Right ventricle myocardium superior (tissue), 1 donor: ENCODE results near the gene MLST8. TPM values are rescaled to one million over a fixed set of nuclear protein-coding genes. Genes with fewer than 3 reads are reported as not detected.

Experiments
- ATAC-seq: fragments of 200-7000 bp; cut with Tn5 transposase; one replicate; pipeline ENCODE4 v1.9.1; 2020; ENCODE audit warnings: mild to moderate bottlenecking; ENCODE audit not compliant: poor library complexity
- DNase-seq: peaks from one replicate; pipeline ENCODE4 v3.0.0-alpha.2; 2020
- intact Hi-C: fragments of 100-400 bp; cut with DNase I; formaldehyde crosslinking; loops from one replicate; pipeline ENCODE4 v1.11.2; 2022
- total RNA-seq: library from RNA; stranded (reverse); fragmentation: NEBNext Ultra II Directional; extraction: Animal tissue kit (Norgen Biotek cat#: 25700); gene quantifications from one replicate; pipeline ENCODE4 v1.2.1, GENCODE V29; 2021
- donor health status: DM: no; HTN: yes; CAD: no; lungs with severe emphysema.

Gene MLST8
- total RNA-seq, 1 donor from 2014 or later = 23.2 TPM

- ATAC-seq = no peak
- intact Hi-C loops = no loop called here
- DNase-seq = no peak
Observed at GRCh38 chr16:2213817-2214718, 8.8 kb downstream of the MLST8 start.

DNA sequence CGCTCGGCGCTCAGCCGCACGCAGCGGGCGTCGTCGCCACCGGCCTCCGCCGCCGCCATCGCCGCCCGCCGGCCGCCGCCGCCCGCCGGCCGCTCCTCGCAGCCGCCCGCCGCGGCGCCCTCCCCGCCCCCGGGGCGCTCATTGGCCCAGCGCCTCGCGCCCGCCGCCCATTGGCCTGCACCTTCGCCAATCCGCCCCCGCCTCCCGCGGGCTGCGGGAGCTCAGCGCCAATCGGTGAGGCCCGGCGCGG lies 9.4 kb downstream of the MLST8 start, which contains the start of gene PGP:
Gene PGP, minus strand, starts transcription at position 122 of the 250 bp plus-strand sequence. Its CDS starts 63 bp downstream, at position 59.
- intact Hi-C loops = no loop called here
- ATAC-seq (no peak), DNase-seq (no peak)

- no peak for DNase-seq
- ATAC-seq = no peak
- intact Hi-C loops = no loop called here
Observed at GRCh38 chr16:2216330-2216729, 11.1 kb downstream of the MLST8 start.

GRCh38 chr16:2223221-2223941 lies 18.1 kb downstream of the MLST8 start, which contains the start of gene E4F1:
Gene E4F1 (plus strand): TSS chr16:2223591. CDS start chr16:2223614, 23 bp downstream.
- DNase-seq (peak; percentile 100), ATAC-seq (peak; percentile 99)
- intact Hi-C loops = no loop called here

- intact Hi-C loops = no loop called here
- DNase-seq (no peak), ATAC-seq (peak; percentile 45)
Observed at GRCh38 chr16:2223942-2224486, 18.8 kb downstream of the MLST8 start.

DNA sequence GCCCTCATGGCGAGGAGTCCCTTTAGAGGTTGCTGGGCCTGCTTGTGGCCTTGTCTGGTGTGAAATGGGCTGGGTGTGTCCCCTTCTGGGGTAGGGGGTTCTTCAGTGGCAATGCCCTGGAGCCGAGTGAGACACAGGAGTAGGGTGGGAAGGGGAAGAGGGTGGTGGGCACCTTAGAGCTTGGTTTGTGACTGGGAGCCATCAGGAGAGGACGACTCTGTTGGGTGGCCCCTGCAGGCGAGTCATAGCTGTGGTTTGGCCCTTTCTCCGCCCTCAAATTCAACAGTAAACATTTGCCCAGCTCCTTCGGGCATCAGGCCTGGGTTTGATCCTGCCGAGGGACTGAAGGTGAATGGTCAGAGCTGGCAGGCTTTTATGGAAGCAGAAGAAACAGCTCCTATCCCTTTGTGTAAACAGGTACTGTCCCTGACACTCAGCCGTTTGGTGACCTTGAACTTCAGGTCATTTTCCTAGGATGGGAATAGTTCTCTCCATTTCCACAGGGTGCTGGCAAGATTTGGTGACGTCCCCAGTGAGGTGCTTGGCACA lies 21.1 kb downstream of the MLST8 start:
- intact Hi-C loops = no loop called here
- DNase-seq = no peak

DNA sequence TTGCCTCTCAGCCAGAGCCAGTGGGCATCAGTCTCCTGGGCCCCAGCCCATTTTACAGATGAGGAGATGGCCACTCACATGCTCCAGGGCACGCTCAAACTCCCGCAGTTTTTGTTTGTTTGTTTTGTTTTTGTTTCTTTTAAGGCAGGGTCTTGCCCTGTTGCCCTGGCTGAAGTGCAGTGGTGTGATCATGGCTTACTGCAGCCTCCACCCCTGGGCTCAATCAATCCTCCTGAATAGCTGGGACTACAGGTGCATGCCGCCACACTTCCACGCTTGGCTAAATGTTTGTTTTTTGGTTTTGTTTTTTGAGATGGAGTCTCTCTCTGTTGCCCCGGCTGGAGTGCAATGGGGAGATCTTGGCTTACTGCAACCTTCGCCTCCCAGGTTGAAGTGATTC lies 21.7 kb downstream of the MLST8 start:
- intact Hi-C loops = no loop called here
- ATAC-seq = no peak
- DNase-seq = no peak

More for the DNA sequence above, 21.1 kb downstream of the MLST8 start:
- no peak for ATAC-seq

- no peak for DNase-seq
- ATAC-seq = no peak
- intact Hi-C loops = no loop called here
Observed at GRCh38 chr16:2228161-2228824, 23.0 kb downstream of the MLST8 start.

GRCh38 chr16:2229091-2229490 lies 23.8 kb downstream of the MLST8 start:
- ATAC-seq = no peak
- intact Hi-C loops = no loop called here
- DNase-seq = no peak

DNA sequence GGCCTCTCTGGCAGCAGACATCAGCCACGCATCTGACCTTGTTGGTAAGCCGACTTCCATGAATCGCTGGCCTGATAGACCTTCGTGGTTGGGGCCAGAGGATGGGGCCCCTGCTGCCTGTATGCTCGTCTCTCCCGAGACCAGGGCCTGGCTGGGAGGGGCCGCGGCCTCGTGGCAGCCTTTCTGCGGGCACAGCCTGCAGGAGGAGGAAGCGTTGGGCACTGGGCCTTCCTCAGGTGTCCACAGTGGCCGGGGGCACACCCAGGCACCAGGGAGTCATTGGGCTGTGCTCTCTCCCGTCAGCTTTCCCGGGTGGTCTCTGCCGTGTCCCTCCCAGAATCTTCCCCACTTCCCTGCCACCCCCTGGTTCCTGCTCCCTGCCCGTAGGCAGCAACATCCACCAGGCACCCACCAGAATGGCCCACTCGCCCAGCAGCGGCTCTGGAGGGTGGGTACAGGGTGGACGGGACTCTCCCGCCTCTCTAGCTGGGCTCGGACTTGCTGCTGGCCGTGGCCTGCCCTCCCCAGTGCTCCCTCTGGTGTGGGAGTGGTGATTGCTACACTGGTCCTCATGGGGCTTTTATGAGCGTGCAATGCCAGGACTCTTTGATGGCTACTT lies 24.5 kb downstream of the MLST8 start:
- DNase-seq = no peak
- no peak for ATAC-seq
- intact Hi-C loops = no loop called here

DNA sequence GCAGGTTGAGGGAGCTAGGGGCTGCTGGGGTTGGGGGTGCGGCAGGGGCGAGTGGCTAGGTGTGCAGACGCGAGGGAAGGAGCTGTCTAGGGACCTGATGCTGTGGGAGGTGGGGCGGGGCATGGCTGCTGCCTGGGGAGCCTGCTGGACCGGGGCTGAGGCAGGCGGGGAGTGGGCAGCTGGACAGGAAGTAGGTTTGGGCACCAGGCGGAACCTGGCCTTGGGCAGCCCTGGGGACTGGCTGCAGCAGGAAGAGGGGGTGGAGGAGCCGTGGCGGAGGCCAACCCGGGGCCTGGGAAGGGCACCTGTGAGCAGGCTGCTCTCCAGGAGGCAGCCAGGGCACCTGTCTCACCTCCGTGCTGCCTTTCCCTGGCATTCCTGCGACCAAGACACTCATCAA lies 25.1 kb downstream of the MLST8 start:
- intact Hi-C loops = no loop called here
- no peak for ATAC-seq
- DNase-seq = no peak

DNA sequence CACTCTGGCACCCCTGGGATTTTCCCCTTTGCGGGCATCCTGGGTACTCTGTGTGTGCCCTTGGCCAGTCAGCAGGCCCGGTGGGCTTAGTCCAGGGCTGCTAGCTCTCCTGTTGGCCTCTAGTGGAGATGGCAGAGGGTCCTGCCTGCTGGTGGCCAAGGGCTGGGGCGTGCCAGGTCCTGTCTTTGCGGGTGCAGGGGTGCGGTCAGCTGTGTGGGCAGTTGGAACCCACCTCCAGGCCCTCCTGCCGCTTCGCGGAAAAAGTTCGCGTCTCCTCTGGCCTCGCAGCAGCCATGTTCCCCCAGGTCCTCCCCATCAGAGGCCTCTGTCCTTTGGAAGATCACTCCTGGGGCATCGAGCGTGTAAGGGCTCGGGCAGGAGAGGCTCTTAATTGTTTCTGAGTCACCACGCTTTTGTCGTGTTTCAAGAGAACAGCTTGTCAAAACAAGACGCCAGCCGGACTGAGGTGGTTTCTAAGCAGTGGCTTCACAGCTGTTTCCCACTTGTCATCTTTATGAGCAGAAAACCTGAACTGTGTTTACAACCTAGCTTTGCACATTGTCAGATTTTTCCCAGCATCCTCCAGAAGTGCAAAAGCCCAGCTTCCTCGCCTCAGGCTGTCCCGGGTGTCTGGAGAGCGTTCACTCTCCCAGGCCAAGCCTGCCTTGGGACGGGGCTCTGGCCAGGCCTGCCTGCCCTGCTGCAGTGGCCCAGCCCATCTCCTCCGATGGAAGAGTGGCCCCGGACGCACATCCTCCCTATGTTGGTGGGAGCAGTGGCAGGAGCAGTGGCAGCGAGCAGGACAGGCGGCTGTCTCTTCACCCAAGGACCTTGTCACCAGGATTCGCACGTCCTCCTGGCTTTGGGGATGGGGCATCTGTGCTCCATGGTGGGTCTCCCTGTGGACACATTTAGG lies 26.0 kb downstream of the MLST8 start:
- intact Hi-C loops = no loop called here
- DNase-seq (no peak), ATAC-seq (no peak)

DNA sequence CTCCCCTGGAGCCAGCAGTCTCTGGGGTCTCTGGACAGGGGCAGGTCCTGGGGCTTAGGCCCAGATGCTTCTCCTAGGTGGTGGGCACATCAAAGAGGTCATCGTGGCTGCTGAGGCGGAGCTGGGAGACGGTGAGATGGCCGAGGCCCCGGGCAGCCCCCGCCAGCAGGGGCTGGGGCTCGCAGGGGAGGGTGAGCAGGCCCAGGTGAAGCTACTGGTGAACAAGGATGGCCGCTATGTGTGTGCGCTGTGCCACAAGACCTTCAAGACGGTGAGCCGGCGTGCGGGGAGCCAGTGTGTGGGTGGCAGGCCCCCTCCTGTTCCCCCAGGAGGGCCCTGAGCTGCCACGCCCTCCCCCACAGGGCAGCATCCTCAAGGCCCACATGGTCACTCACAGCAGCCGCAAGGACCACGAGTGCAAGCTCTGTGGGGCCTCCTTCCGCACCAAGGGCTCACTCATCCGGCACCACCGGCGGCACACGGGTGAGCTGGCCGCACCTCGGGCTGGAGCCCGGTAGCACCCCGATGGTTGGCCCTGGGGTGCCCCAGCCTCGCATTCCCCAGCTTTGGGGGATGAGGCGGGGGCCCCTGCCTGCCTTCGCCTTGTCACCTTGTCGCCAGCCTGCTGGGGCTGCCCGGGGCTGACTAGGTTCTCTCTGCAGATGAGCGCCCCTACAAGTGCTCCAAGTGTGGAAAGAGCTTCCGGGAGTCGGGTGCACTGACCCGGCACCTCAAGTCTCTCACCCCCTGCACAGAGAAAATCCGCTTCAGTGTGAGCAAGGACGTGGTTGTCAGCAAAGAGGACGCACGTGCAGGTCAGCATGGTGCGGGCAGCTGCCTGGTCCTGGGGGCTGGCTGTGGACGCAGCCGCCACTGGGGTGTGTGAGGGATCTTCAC lies 27.1 kb downstream of the MLST8 start:
- intact Hi-C loops = no loop called here
- DNase-seq = no peak
- no peak for ATAC-seq

DNA sequence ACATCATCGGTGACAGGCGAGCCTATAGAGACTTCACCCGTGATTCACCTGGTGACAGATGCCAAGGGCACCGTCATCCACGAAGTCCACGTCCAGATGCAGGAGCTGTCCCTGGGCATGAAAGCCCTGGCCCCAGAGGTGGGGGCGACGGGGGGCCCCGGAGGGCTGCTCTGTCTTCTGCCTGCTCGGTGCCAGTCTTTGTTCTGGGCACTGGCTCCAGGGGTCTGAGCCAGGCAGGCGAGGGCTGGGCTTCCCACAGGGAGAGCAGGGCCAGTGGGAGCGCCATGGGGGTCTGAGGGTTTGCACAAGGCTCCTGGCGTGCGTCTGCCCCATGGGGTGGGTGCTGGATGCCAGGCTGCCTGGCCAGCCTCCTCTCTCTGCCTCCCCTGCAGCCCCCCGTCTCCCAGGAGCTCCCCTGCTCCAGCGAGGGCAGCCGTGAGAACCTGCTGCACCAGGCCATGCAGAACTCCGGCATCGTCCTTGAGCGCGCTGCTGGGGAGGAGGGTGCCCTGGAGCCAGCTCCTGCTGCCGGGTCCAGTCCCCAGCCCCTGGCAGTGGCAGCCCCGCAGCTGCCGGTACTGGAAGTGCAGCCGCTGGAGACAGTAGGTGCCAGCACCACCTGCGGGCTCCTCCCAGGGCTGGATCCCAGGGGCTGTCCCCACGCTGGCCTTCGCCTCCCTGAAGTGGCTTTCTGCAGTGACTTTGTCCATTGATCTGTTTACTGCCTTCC lies 28.0 kb downstream of the MLST8 start:
- no peak for DNase-seq
- intact Hi-C loops = no loop called here
- ATAC-seq = no peak

DNA sequence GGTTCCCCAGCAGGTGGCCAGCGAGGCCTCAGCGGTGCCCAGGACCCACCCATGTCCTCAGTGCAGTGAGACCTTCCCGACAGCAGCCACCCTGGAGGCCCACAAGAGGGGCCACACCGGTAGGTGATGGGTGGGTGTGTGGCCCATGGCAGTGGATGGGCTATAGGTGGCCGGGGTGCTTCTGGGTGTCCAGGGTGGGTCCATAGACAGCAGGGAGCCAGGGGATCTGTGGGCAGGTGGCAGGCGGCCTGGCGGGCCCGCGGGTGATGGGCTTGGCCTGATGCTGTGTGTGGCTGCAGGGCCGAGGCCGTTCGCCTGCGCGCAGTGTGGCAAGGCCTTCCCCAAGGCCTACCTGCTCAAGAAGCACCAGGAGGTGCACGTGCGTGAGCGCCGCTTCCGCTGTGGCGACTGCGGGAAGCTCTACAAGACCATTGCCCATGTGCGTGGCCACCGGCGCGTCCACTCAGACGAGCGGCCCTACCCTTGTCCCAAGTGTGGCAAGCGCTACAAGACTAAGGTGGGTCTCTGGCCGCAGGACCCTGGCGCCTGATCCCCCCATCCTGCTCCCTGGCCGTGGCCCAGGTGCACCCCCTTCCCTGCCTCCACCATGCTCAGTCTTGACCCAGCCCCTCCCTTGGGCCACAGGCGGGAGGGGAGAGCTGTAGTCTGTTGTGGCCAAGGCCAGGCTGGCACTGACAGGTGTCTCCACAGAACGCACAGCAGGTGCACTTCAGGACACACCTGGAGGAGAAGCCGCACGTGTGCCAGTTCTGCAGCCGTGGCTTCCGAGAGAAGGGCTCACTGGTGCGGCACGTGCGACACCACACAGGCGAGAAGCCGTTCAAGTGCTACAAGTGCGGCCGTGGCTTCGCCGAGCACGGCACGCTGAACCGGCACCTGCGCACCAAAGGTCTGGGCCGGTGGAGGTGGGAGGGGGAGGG lies 28.9 kb downstream of the MLST8 start:
- DNase-seq (no peak), ATAC-seq (no peak)
- intact Hi-C loops = no loop called here
